HG02610 (cell line): ENCODE results near the gene LRP3.
"Not testable (repeated sequence)": the region's sequence is repeated elsewhere in the genome, so short reads cannot be mapped to it uniquely, and the experiment has no call there.

ENCODE experiments used
- ATAC-seq: cut with Tn5 transposase; IDR thresholded peaks from one replicate; pipeline ENCODE4 v1.9.1; 2021; ENCODE audit warnings: mild to moderate bottlenecking, moderate library complexity; ENCODE audit not compliant: unreplicated experiment

Gene LRP3

GRCh38 chr19:33215438-33216197, 21.5 kb downstream of the LRP3 start:
- no peak for ATAC-seq

DNA sequence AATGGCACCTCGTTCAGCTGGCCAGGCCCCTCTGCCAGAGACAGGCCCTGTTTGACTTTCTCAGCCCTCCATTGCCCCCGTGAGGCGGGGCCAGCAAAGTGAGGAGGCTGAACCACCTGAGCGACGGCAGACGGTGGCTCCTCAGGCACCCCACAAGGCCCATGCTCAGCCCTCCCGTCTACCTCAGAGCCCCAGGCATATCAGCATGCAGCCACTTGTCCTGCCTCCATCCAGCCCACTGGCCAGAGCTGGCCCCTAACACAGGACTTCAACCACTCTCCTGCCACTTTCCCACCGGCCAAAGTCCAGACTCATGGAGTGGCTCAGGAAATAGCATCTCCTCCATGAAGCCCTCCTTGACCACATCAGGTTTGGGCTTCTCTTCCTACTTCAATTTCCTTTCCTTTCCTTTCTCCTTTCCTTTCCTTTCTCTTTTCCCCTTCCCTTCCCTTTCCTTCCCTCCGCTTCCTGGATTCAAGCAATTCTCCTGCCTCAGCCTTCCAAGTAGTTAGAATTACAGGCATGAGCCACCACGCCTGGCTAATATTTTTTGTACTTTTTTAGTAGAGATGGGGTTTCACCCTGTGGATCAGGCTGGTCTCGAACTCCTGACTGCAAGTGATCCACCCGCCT, 22.2 kb downstream of the LRP3 start:
- no peak for ATAC-seq

DNA sequence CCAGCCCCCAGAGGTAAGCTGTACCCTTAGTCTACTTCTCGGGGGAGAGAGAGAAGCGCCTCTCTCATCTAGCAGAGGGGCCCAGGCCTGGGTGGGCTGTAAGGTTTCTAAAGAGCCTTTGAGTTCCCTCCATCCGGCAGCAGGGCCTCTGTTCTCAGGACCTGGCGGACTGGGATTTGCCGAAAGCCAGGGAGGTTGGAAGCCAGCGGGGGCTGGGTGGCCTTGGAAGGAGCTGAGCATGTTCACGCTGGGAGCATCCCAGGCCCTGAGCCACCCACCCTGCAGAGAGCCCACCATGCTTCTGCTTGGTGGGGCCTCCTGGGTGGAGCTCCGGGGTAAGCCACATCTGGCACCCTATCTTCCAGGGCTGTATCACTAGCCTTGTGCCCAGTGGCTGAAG, 23.8 kb downstream of the LRP3 start:
- no peak for ATAC-seq

GRCh38 chr19:33219261-33219815, 25.2 kb downstream of the LRP3 start:
- no peak for ATAC-seq

GRCh38 chr19:33220115-33220514, 26.0 kb downstream of the LRP3 start:
- no peak for ATAC-seq

DNA sequence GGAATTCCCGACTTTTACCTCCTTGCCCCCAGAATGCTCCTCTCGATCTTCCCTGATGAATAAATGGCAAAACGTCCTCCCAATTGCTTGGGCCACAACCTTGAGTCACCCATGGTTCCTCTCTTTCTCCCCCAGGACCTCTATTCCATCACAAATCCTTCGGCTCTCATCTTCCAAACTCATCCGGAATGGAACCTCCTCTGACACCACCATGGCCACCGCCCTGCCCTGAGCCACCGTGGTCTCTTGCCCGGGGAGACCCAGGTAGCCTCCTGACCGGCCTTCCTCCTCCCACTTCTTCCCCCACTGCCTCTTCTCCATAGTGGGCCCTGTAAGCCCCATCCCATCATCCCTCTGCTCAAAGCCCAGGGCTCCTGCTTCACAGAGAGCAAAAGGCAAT, 26.6 kb downstream of the LRP3 start:
- ATAC-seq: no peak

GRCh38 chr19:33221638-33222037, 27.5 kb downstream of the LRP3 start:
- no peak for ATAC-seq

DNA sequence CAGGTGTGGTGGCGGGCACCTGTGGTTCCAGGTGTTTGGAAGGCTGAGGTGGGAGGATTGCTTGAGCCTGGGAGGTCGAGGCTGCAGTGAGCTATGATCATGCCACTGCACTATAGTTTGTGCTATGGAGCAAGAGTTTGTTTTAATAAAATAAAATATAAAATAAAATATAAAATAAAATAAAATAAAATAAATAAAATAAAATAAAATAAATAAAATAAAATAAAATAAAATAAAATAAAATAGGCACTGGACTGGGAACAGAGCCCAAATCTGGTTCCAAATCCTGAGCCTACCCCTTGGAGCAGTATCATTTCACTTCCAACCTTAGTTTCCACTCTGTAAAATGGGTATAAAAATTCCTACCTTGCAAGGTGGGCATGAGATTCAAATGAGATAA, 28.1 kb downstream of the LRP3 start:
- ATAC-seq: not testable (repeated sequence)

- ATAC-seq: no peak
These were observed 30.7 kb downstream of the LRP3 start for GRCh38 chr19:33224694-33225457.

DNA sequence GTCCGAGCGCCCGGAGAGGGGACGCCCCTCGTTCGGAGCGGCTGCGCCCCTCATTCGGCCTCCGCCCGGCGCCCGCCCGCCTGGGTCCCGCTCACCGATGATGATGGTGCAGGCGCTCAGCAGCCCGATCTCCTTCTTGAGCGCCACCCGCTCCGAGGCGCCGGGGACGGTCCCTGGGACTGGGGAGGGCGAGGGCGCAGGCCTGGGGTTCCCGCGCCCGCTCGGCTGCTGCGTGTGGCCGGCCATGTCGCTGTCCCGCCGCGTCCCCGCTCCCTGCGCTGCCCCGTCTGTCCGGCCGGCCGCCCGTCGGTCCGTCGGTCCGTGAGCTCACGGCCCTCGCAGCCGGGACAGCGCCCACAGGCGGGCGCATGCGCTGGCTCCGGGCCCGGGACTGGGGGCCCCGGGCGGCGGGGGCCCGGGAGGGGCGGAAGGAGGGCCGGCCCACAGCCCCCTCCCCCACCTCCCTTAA, 31.4 kb downstream of the LRP3 start, which contains the start of gene SLC7A10:
SLC7A10 (minus strand) TSS at position 393 of the 469 bp plus-strand sequence; CDS start at position 246, 147 bp downstream.
- no peak for ATAC-seq

DNA sequence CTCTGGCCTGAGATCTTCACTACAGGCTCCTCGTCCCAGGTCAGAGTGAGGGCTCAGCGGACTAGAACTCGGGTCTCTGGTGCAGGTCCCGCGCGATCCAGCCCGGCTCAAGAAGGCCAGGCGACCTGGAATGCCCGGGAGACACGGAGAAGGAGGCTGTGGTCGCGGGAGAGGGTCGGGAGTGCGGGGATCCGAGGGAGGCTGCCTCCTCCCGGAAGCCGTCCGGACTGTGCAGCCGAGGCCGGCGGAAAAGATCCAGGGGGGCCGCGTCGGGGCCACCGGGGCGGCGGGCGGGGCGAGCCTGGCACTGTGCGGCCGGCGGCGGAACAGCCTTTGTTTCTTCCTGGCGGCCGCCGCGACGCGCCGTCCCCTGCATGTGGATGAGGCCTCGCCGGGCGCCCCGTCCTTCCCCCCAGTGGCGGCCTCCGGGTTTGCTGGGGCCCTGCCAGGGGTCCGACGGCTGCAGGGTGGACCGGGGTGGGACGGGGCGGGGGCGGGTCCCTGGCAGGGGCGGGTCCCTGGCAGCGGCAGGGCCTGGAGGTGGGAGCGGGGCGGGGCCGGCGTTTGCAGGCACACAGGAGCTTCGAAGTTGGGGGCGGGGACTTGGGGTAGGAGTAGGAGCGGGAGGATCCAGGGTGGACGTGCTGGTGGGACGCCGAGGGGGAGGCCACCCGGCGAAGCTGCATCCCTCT, 32.6 kb downstream of the LRP3 start:
- ATAC-seq: no peak

DNA sequence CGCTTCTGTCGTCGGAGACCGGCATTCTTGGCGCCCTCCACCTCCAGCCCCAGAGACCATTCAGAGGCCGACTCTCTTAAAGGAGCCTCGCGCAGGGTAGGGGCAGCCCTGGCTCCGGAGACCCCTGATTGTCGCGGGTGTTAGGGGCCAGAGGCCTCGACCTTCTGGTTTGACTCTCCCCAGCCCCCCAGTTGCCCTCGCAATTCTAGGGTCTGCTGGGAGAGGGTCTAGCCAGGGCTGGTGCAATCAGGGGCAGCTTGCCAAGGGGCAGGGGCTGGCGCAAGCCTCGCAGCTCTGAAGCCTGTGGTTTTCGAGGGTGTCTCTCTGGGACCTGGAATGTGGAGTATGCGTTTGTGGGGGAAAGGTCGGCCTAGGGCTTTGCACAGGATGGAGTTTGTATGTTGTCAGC, 33.1 kb downstream of the LRP3 start:
- no peak for ATAC-seq

- no peak for ATAC-seq
These were observed 33.9 kb downstream of the LRP3 start for GRCh38 chr19:33227870-33228599.

DNA sequence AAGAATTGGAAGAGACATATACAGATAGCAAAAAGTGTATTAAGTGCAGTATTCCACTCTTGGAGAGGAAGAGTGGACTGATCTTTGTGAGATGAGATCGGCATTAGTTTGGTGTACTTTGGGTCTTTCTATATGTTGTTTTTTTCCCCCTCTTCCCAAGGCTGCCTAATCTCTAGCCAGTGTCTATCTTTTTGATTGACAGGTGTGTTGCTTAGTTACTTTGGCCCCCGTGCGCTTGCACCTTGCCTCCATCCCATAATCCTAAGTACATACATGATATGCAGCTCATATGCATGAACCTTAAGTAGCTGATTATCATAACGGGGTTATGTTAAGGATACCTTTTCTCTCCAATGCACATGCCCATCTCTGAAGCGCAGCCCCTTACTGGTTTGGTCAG, 35.8 kb downstream of the LRP3 start:
- ATAC-seq: no peak

GRCh38 chr19:33231511-33231910, 37.4 kb downstream of the LRP3 start:
- ATAC-seq: no peak

DNA sequence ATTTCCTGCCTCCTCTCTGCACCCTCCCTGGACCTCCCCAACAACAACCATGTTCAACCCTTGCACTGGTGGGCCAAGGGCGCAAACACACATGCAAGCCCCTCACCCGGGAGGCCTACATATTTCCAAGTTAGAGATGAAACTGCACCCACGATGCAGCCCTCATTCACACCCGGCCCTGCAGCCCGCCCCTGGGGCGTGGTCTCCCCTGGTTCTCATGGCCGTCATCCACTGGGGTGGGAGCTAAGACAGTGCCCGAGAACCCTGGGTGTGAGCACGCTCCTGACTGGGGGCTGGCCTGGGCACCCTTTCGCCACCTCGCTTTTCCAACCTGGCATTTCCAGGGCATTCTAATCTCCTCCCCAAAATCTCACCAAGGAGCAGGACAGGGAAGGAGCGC, 38.5 kb downstream of the LRP3 start:
- ATAC-seq: no peak

- no peak for ATAC-seq
These were observed 39.1 kb downstream of the LRP3 start for GRCh38 chr19:33233056-33233873.

DNA sequence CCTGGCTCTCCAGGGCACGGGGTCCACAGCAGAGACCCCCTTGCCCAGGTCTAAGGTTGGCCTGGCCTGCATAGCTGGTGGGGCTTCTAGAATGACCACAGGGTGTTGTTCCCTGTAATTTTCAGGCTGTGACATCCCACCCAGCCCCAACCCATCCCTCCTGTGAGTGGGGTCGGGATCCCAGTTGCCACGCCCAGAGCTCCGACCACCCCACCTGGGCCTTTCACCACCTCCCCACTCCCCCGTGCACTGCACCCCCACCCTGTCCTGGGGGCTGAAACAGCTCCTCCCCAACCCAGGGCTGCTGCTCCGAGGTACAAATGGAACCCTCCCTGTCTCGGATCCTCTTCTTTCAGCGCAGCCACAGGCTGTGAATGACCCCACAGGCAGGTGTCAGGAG, 40.0 kb downstream of the LRP3 start:
- no peak for ATAC-seq

DNA sequence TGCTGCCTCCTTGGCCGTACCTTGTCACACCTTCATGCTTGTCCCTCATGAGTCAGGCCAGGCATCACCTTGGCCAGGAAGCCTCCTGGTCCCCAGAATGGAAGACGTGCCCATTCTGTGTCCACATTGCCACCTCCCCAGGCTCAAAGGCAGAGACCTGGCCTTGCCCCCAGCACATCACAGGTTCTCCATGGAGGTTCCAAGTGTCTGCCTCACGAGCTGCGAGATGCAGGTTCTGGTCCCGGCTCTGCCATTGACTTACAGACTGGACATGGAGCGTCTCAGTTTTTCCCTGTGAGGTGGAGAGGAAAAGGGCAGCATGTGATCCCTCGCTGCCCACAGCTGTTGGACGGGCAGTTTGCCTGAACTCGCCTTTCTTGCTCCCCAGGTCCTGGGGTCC, 40.6 kb downstream of the LRP3 start:
- ATAC-seq: no peak
